GM20000 (cell line): ENCODE measurements around the gene PCDH1.

ENCODE experiments used
- DNase-seq: peaks from one replicate; pipeline ENCODE4 v3.0.0; 2012; ENCODE audit warnings: low spot score
- TF ChIP-seq, protein P1 (sequence below): IDR thresholded peaks from 2 replicates; pipeline ENCODE4 v1.5.1; 2012; ENCODE audit warnings: mild to moderate bottlenecking, control low read depth; ENCODE audit errors: extremely low read depth, missing control alignments

Gene PCDH1

DNA sequence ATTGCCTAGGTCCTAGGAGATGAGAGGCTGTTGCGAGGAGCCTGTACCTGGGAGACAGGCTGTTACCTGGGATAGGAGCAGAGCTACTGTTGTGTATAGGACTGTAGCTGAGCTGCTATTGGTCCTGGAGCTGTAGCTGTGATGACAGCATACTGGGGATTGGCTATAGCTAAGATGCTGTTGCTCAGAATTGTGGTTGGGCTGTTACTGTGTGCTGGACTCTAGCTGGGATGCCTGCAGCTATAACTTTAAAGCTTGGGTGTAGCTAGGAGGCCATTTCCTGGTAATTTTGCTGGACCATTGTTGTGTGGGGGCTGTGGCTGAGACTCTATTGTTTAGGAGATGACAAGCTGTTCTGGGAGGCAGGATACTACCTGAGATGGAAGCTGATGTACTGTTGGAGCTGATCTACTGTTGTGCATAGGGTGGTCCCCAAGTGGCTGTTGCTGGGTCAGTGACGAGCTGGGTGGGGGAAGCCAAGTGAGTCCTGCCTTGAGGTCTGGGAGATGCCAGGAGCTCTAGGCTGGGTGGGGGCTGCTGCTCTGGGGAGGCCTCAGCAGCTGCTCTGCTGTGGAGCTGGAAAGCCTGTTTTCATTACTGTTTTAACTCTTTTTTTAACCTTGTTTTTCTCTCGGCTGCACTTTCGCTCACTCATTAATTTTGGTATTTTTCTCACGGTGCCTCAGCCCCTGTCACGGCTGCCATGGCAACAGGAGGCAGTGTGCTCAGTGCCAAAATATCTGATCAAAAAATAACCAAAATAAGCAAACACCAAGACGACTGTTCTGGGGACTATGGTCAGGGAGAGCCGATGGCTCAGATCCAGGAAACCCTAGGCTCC is 3.0 kb upstream of the PCDH1 start:
- DNase-seq: no peak

DNA sequence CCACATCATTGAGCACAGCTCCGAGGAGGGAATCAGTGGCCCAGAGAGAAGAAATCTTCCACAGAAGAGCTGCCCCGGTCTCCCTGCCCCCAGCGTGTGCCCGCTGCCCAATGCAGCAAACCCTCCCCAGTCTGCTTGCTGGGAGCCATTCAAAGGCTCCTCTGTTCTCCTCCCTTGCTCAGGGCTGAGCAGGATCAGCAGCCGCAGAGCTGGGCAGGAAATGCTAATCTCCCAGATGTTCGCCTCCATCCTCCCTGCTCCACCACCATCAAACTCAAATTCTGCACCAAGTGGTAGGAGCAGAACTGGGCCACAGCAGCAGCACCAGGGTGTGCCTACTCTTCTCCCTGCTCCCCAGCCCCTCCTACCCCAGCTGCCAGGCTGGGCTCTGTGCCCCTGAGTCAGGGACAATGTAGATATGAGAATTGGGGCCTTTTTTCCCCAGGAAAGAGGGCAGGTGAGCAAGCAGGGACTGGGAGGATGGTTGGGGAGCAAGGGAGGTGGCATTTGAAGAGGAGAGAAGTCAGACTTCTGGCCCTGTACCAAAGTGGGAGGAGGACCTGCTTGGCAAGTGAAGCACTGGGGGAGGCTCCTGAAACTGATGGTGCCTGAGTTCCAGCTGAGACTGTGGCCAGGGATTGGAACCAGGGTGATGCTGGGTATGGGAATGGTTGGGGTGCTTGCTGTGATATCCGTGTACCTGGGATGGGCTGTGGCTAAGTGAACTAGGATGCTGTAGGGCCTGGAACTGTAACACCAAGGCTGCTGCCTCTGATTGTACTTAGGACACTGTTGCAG is 1.9 kb upstream of the PCDH1 start:
- DNase-seq: no peak
- TF ChIP-seq, protein P1, sequence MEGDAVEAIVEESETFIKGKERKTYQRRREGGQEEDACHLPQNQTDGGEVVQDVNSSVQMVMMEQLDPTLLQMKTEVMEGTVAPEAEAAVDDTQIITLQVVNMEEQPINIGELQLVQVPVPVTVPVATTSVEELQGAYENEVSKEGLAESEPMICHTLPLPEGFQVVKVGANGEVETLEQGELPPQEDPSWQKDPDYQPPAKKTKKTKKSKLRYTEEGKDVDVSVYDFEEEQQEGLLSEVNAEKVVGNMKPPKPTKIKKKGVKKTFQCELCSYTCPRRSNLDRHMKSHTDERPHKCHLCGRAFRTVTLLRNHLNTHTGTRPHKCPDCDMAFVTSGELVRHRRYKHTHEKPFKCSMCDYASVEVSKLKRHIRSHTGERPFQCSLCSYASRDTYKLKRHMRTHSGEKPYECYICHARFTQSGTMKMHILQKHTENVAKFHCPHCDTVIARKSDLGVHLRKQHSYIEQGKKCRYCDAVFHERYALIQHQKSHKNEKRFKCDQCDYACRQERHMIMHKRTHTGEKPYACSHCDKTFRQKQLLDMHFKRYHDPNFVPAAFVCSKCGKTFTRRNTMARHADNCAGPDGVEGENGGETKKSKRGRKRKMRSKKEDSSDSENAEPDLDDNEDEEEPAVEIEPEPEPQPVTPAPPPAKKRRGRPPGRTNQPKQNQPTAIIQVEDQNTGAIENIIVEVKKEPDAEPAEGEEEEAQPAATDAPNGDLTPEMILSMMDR: no peak

More for the DNA sequence above, 3.0 kb upstream of the PCDH1 start:
- TF ChIP-seq, protein P1: no peak

DNA sequence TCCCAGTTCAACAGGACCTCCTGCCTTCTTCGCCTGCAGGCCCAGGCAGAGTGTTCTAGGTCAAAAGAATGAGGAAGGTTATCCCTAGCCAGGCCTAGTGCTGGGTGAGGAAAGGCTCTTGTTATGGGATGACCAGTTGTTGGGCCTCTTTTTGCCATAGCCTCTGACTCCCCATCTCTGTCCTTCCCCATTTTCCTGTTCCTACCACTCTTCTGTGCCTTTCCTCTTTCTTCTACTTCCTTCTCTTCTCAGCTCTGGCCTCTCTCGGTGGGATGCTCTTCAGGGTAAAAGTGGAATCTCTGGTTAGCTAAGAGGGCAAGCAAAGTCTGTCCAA is 1.2 kb upstream of the PCDH1 start:
- DNase-seq: no peak
- TF ChIP-seq, protein P1: no peak

DNA sequence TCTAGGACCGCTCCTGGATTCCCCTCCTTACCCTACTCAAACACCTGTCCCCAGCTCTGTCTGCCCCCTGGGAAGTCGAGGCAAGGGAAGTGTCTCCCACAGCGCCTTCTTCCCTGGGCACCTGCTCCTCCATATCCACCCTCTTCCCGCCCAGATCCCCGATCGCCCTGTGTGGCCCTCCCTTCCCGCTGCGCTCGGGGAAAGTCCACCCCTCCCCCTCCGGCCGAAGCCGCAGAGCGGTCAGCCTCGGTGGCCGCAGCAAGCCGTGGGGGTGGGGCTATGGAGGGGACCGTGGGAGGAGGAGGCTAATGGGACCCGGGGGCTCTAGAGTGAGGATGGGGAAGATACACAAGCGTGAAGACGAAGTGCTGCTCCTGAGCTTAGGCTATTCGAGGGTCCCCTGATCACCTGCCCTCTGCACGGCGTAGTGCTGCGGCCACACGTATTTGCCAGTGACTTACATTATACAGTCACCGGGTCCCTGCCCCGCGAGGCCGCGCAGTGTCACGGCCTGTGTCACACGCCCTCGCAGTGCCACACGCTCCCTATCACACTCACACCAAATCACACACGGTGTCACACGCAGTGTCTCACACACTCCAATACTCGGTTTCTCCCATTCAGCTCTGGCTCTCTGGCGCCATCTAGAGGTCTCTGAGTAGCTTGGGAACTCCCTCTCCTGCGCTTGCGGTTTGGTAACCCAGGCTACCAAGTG is 658 bp upstream of the PCDH1 start:
- peak; percentile 89 for DNase-seq

DNA sequence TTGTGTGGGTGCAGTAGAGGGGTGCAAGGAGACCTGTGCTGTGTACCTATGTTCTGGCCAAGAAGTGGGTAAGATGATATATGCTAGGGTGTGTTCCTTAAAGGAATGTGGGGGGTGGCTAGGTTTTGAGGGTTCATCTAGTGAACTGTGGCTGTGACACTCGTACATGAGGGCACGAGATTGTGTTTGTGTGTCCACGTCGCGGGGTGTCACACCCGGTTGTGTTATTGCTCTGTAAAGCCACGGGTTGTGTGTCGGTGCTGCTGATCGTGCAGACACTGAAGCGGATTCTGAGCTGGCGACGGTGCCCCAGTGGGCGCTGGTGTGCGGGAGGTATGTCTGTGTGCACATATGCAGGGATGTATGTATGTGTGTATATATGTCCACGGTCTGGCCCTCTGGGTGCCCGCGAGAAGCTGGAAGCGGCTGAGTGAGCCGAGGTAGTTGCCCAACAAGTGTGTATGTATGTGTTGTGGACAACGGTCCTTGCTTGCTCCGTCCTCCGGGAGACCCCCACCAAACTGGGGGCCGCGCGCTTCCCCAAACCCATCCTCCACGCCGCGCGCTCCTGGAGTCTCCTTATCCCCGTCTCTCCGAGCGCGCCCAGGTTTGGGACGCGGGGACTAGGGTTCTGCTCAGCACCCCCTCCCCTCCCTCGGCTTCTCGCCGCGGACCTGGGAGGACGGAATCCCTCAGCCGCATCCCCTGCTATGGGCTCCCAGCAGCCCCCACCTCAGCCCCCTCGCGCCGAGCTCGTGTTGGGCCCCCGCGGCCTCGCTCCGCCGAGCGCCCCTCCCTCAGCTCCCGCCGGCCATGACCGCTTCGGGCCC is 639 bp downstream of the PCDH1 start:
- no peak for DNase-seq
- TF ChIP-seq, protein P1: no peak

More for the DNA sequence above, 658 bp upstream of the PCDH1 start:
- TF ChIP-seq, protein P1: peak; percentile 76

DNA sequence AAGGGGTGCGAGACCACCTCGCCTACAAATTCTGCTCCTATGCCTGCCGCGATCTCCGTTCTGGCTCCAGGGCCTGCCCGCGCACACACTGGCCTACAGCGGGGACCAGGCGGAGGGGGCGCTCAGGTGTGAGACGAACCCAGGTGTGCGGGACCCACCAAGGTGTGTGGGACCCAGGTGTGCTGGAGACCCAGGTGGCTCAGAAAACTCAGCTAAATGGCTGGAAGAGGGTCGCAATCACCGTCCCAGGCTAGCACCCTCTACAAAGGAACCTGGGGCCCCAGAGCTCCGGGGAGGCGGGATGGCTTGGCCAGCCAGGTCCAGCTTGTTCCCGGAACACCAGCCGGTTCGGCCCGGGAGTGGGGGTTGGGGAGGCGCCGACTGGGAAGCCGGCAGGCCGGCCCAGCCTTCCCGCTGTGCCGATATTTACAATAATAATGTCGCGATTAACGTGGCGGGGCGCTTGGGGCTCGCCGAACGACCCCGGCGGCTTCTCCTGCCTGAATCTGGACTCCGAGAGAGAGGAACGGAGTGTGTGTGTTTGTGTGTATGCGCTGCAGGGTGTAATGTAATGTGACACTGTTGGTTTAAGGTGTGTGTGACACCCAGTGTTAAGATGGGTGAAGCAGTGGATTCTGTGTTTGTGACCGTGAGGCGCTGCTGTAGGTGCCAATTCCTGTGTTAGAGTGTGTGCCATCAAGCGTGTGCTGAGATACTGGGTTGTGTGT is 1.4 kb downstream of the PCDH1 start:
- TF ChIP-seq, protein P1: no peak
- no peak for DNase-seq
